IMR-90 (cell line): ENCODE measurements around the gene NKX2-3.

Source experiments
- MAFK ChIP-seq: IDR thresholded peaks from 2 replicates; pipeline ENCODE4 v1.6.1; 2012; ENCODE audit warnings: low read depth, low read length, improper control_type of control experiment
- POLR2A ChIP-seq: IDR thresholded peaks from 2 replicates; pipeline ENCODE4 v1.6.1; 2012; ENCODE audit warnings: mild to moderate bottlenecking, low read depth, low read length
- RFX5 ChIP-seq: IDR thresholded peaks from 2 replicates; pipeline ENCODE4 v1.8.0; 2012; ENCODE audit warnings: low read depth, mild to moderate bottlenecking, low read length, moderate library complexity
- TF ChIP-seq, protein P1 (sequence below): conservative IDR thresholded peaks from 2 replicates; pipeline ENCODE4 v1.5.1; 2012; ENCODE audit warnings: mild to moderate bottlenecking, low read depth, low read length, improper control_type of control experiment

DNA sequence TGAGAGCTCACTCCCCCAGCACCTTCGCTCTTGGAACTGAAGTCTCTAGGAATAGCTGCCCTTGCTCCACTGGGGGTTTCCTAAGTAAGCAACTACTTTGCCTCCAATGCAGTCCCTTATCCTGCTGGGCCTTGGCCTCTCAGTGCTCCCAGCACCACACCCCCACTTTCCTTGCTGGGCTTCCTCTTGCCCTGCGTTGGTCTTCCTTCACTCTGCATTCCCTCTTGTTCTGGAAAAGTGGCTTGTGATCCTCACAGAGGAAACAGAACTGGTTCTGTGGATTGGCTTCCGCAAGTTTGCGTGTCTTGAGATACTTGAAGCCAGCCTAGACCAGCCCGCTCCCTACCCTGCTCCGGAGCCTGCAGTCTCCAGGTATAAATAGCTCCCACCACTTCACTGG is 6.4 kb downstream of the NKX2-3 start:
- no peak for TF ChIP-seq MAFK
- TF ChIP-seq, protein P1, sequence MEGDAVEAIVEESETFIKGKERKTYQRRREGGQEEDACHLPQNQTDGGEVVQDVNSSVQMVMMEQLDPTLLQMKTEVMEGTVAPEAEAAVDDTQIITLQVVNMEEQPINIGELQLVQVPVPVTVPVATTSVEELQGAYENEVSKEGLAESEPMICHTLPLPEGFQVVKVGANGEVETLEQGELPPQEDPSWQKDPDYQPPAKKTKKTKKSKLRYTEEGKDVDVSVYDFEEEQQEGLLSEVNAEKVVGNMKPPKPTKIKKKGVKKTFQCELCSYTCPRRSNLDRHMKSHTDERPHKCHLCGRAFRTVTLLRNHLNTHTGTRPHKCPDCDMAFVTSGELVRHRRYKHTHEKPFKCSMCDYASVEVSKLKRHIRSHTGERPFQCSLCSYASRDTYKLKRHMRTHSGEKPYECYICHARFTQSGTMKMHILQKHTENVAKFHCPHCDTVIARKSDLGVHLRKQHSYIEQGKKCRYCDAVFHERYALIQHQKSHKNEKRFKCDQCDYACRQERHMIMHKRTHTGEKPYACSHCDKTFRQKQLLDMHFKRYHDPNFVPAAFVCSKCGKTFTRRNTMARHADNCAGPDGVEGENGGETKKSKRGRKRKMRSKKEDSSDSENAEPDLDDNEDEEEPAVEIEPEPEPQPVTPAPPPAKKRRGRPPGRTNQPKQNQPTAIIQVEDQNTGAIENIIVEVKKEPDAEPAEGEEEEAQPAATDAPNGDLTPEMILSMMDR, result no peak
- TF ChIP-seq RFX5, result no peak
- TF ChIP-seq POLR2A, result no peak
